Measurements from ENCODE around the gene CRYBG1.

Gene CRYBG1

GRCh38 chr6:106469882-106470281, 109.4 kb downstream of the CRYBG1 start:
- Histone ChIP-seq H3K4me3 (ENCODE audit: low read depth, low read length) (no peak overlapping the region), H3K9me3 (no peaks in the 10 kb centered on the region), H3K36me3 (no peaks in the 10 kb centered on the region), H3K27me3 (peaks cover 47% of the 10 kb centered on the region), H3K4me1 (no peaks in the 10 kb centered on the region)
- DNase-seq = no peak
- no peak for TF ChIP-seq CTCF (IDR thresholded peaks at IDR 0.05; ENCODE audit: low read depth, low read length)

GRCh38 chr6:106470316-106470715, 109.8 kb downstream of the CRYBG1 start:
- no peaks in the 10 kb centered on the region for H3K36me3 ChIP-seq
- peaks cover 49% of the 10 kb centered on the region for H3K27me3 ChIP-seq
- no peak for DNase-seq
- TF ChIP-seq CTCF (IDR thresholded peaks at IDR 0.05; ENCODE audit: low read depth, low read length) = no peak
- H3K4me1 ChIP-seq = no peaks in the 10 kb centered on the region
- H3K9me3 ChIP-seq = no peaks in the 10 kb centered on the region
- no peak overlapping the region for H3K4me3 ChIP-seq (ENCODE audit: low read depth, low read length)

- DNase-seq = no peak
- Histone ChIP-seq H3K4me3 (ENCODE audit: low read depth, low read length) (no peak overlapping the region), H3K36me3 (no peaks in the 10 kb centered on the region), H3K9me3 (no peaks in the 10 kb centered on the region), H3K27me3 (peaks cover 51% of the 10 kb centered on the region), H3K4me1 (no peaks in the 10 kb centered on the region)
- no peak for TF ChIP-seq CTCF (IDR thresholded peaks at IDR 0.05; ENCODE audit: low read depth, low read length)
These were observed 110.3 kb downstream of the CRYBG1 start for GRCh38 chr6:106470811-106471210.

- no peak for TF ChIP-seq CTCF (IDR thresholded peaks at IDR 0.05; ENCODE audit: low read depth, low read length)
- no peak for DNase-seq
These were observed 113.3 kb downstream of the CRYBG1 start for GRCh38 chr6:106473812-106474211.

GRCh38 chr6:106474466-106474865, 113.9 kb downstream of the CRYBG1 start:
- H3K36me3 ChIP-seq = no peaks in the 10 kb centered on the region
- no peak for TF ChIP-seq CTCF (IDR thresholded peaks at IDR 0.05; ENCODE audit: low read depth, low read length)
- peaks cover 55% of the 10 kb centered on the region for H3K27me3 ChIP-seq
- H3K4me3 ChIP-seq (ENCODE audit: low read depth, low read length) = no peak overlapping the region
- DNase-seq = no peak
- H3K9me3 ChIP-seq = no peaks in the 10 kb centered on the region
- H3K4me1 ChIP-seq = no peaks in the 10 kb centered on the region

More at GRCh38 chr6:106473812-106474211, 113.3 kb downstream of the CRYBG1 start:
- Histone ChIP-seq H3K36me3 (no peaks in the 10 kb centered on the region), H3K27me3 (peaks cover 53% of the 10 kb centered on the region), H3K9me3 (no peaks in the 10 kb centered on the region), H3K4me1 (no peaks in the 10 kb centered on the region), H3K4me3 (ENCODE audit: low read depth, low read length) (no peak overlapping the region)

GRCh38 chr6:106475284-106475683, 114.8 kb downstream of the CRYBG1 start:
- TF ChIP-seq CTCF (IDR thresholded peaks at IDR 0.05; ENCODE audit: low read depth, low read length) = no peak
- Histone ChIP-seq H3K4me1 (no peaks in the 10 kb centered on the region), H3K4me3 (ENCODE audit: low read depth, low read length) (no peak overlapping the region), H3K9me3 (no peaks in the 10 kb centered on the region), H3K27me3 (peaks cover 53% of the 10 kb centered on the region), H3K36me3 (no peaks in the 10 kb centered on the region)
- no peak for DNase-seq
